ENCODE measurements around the gene DNM1L.

DNM1L gene

DNA sequence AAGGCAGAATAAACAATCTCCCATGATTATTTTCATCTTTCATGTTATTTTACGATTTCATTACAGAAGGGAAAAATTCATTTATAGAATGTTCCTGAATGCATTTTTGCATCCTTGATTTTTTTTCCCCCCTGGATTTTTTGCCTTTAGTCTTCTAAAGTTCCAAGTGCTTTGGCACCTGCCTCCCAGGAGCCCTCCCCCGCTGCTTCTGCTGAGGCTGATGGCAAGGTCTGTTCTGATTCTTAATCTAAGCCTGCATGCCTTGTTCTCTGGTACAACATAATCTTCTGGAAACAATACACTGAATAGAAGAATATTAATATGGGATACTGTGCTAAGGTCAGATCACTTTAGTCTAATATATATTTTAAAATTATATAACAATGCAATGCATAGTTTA is 58.6 kb downstream of the DNM1L start:
- no peak for TF ChIP-seq NFIC (IDR thresholded peaks at IDR 0.05)
- TF ChIP-seq CEBPB (IDR thresholded peaks at IDR 0.05), result no peak
- TF ChIP-seq, protein P1, sequence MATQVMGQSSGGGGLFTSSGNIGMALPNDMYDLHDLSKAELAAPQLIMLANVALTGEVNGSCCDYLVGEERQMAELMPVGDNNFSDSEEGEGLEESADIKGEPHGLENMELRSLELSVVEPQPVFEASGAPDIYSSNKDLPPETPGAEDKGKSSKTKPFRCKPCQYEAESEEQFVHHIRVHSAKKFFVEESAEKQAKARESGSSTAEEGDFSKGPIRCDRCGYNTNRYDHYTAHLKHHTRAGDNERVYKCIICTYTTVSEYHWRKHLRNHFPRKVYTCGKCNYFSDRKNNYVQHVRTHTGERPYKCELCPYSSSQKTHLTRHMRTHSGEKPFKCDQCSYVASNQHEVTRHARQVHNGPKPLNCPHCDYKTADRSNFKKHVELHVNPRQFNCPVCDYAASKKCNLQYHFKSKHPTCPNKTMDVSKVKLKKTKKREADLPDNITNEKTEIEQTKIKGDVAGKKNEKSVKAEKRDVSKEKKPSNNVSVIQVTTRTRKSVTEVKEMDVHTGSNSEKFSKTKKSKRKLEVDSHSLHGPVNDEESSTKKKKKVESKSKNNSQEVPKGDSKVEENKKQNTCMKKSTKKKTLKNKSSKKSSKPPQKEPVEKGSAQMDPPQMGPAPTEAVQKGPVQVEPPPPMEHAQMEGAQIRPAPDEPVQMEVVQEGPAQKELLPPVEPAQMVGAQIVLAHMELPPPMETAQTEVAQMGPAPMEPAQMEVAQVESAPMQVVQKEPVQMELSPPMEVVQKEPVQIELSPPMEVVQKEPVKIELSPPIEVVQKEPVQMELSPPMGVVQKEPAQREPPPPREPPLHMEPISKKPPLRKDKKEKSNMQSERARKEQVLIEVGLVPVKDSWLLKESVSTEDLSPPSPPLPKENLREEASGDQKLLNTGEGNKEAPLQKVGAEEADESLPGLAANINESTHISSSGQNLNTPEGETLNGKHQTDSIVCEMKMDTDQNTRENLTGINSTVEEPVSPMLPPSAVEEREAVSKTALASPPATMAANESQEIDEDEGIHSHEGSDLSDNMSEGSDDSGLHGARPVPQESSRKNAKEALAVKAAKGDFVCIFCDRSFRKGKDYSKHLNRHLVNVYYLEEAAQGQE (IDR thresholded peaks at IDR 0.05; ENCODE audit: low read depth), result no peak

DNA sequence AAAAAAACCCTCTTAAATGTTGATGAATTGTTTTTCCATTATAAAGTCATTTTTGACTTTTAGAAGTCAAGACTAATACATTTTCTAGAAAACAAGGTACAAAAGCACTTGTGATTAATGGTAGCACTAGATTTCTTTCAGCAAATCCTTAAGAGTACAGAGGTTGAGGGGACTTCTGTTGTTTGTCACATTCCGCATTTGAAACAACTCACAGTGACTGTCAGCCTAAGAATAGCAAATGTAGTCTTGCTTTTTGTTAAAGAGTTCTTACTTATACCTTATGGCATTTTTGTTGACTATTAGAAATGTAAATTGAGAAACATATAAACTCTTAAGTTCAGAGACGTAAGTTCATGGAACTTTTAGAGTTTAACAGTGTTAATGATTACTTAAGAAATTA is 60.2 kb downstream of the DNM1L start:
- TF ChIP-seq TCF12 (IDR thresholded peaks at IDR 0.05; ENCODE audit: low read depth), result no peak
- no peak for TF ChIP-seq ZBTB7A (IDR thresholded peaks at IDR 0.05; ENCODE audit: low read depth)

DNA sequence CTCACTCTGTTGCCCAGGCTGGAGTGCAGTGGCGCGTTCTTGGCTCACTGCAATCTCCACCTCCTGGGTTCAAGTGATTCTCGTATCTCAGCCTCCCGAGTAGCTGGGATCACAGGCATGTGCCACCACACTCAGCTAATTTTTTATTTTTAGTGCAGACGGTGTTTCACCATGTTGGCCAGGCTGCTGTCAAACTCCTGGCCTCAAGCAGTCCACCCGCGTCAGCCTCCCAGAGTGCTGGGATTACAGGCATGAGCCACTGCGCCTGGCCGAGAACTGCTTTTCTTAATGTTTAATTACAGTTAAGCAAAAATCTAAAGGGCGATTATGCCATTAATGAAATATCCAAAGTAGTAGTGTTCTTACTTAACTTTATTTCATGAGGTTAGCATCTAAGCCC is 63.0 kb downstream of the DNM1L start:
- TF ChIP-seq, protein P1 (IDR thresholded peaks at IDR 0.05; ENCODE audit: low read depth), result no peak
- TF ChIP-seq RAD21 (IDR thresholded peaks at IDR 0.05; ENCODE audit: low read depth) (no peak), YY1 (IDR thresholded peaks at IDR 0.05; ENCODE audit: low read depth) (no peak)

DNA sequence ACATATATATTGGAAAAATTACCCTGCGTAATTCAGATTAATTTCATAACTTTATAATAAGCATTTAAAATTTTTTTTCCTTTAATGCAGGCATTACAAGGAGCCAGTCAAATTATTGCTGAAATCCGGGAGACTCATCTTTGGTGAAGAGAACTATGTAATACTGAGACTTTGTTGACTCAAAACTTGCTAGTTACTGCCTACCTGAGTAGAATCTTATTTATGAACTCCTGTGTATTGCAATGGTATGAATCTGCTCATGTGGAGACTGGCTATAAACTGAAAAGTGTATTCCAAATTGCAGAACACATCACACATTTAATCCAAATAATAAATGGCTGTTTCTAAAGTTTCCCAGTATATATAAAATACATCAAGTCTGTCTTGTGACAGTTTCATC is 64.2 kb downstream of the DNM1L start:
- TF ChIP-seq CEBPB (IDR thresholded peaks at IDR 0.05) (no peak), FOXM1 (IDR thresholded peaks at IDR 0.05; ENCODE audit: borderline replicate concordance, low read depth) (no peak), EGR1 (IDR thresholded peaks at IDR 0.05) (no peak), RAD21 (IDR thresholded peaks at IDR 0.05; ENCODE audit: low read depth) (no peak)
- TF ChIP-seq, protein P2, sequence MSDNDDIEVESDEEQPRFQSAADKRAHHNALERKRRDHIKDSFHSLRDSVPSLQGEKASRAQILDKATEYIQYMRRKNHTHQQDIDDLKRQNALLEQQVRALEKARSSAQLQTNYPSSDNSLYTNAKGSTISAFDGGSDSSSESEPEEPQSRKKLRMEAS (IDR thresholded peaks at IDR 0.05), result no peak
- TF ChIP-seq, protein P3, sequence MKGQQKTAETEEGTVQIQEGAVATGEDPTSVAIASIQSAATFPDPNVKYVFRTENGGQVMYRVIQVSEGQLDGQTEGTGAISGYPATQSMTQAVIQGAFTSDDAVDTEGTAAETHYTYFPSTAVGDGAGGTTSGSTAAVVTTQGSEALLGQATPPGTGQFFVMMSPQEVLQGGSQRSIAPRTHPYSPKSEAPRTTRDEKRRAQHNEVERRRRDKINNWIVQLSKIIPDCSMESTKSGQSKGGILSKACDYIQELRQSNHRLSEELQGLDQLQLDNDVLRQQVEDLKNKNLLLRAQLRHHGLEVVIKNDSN (IDR thresholded peaks at IDR 0.05), result no peak

DNA sequence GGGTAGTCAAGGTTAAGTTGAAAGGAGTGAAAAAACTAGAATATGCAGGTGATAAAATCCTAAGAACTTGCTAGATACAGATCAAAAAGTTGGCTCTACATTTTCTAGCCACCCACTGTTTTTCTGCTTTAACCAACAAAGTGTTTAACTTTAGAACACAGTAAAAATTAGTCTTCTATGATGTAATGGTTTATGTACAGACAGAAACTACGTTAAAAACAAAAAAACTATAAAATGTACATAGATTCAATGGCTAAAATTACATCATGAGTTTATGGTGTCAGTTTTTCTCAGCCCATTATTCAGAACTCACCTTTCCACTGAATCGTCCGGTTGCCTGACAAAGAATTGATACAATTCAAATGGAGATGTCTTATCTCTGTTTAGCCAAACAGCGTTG is 74.5 kb downstream of the DNM1L start:
- TF ChIP-seq TCF12 (IDR thresholded peaks at IDR 0.05; ENCODE audit: low read depth), result no peak
- TF ChIP-seq, protein P3 (IDR thresholded peaks at IDR 0.05), result no peak
- TF ChIP-seq TAF1 (IDR thresholded peaks at IDR 0.05; ENCODE audit: low read depth), result no peak
- no peak for TF ChIP-seq CEBPB (IDR thresholded peaks at IDR 0.05)
- TF ChIP-seq RAD21 (IDR thresholded peaks at IDR 0.05; ENCODE audit: low read depth), result no peak
- TF ChIP-seq, protein P1 (IDR thresholded peaks at IDR 0.05; ENCODE audit: low read depth), result no peak
- TF ChIP-seq CREB1 (IDR thresholded peaks at IDR 0.05; ENCODE audit: low read depth), result no peak
- TF ChIP-seq NFIC (IDR thresholded peaks at IDR 0.05), result no peak
- no peak for TF ChIP-seq FOXM1 (IDR thresholded peaks at IDR 0.05; ENCODE audit: borderline replicate concordance, low read depth)
- TF ChIP-seq, protein P2 (IDR thresholded peaks at IDR 0.05), result no peak
- no peak for TF ChIP-seq YY1 (IDR thresholded peaks at IDR 0.05; ENCODE audit: low read depth)

DNA sequence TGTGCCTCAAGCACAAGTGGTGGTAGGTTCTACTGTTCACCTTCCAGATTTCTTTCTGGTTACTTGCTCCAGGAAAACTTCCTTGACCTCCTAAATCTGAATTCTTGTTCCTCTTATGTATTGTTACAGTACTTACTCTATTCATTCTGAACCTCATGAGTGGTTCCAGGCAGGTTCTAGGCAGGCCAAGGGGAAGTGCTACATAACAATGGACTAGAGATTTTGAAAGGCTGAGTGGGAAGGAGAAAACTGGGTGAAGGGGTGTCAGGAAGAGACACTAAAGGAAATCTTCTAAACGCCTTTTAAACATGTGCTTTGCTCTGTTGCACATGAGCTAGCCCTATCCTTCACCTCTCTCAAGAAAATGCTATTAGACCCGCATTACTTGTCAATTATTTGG is 75.0 kb downstream of the DNM1L start:
- TF ChIP-seq EGR1 (IDR thresholded peaks at IDR 0.05), result no peak
- no peak for TF ChIP-seq EP300 (IDR thresholded peaks at IDR 0.05; ENCODE audit: borderline replicate concordance)
- TF ChIP-seq CEBPB (IDR thresholded peaks at IDR 0.05), result no peak
- no peak for TF ChIP-seq YY1 (IDR thresholded peaks at IDR 0.05; ENCODE audit: low read depth)

Data from Ishikawa (cell line).